GM12878 (cell line): ENCODE results near the gene FAM53B. TPM values are rescaled to one million over a fixed set of nuclear protein-coding genes. Genes with fewer than 3 reads are reported as not detected.

Experiments
- ATAC-seq: fragments of 200-7000 bp; cut with Tn5 transposase; 3 replicates; pipeline ENCODE4 v1.9.1; 2020; ENCODE audit warnings: mild to moderate bottlenecking, moderate library complexity
- BruUV-seq: library from RNA; stranded (reverse); fragments of 400-500 nt; replicated peaks from 2 replicates; lab custom pipeline; 2021; lab: Mats Ljungman, UMichigan
- CTCF ChIA-PET: fragments of 300-600 bp; sonication (Branson Sonifier 250); formaldehyde crosslinking; extraction: SDS; loops from one replicate; lab custom pipeline; 2021; ENCODE audit warnings: inconsistent platforms; lab: Yijun Ruan, JAX
- POLR2A ChIA-PET: fragments of 350-600 bp; formaldehyde crosslinking; extraction: SDS; loops from one replicate; lab custom pipeline; 2021; ENCODE audit warnings: inconsistent platforms; lab: Charles Lee
- RAD21 ChIA-PET: fragments of 300-600 bp; sonication (Branson Sonifier 250); formaldehyde crosslinking; loops from one replicate; lab custom pipeline; 2023; ENCODE audit warnings: antibody characterized with exemption; ENCODE audit not compliant: unreplicated experiment; lab: Charles Lee
- SMC1A ChIA-PET: fragments of 300-600 bp; sonication (Branson Sonifier 250); formaldehyde crosslinking; loops from one replicate; lab custom pipeline; 2023; ENCODE audit not compliant: unreplicated experiment, uncharacterized antibody; lab: Charles Lee
- DNase-seq: peaks from one replicate; pipeline ENCODE4 v3.0.0-alpha.2; 2011; ENCODE audit warnings: low read depth, low spot score
- FAIRE-seq: peaks from 3 replicates; lab custom pipeline; 2011; peaks lifted over from hg19 to GRCh38; lab: Jason Lieb, UNC
- H2AFZ ChIP-seq: 2 replicates; pipeline ENCODE4 v1.6.0; 2011; ENCODE audit warnings: low read depth, low read length, control low read depth; ENCODE audit not compliant: control insufficient read depth
- H3K27ac ChIP-seq: 2 replicates; pipeline ENCODE4 v1.5.1; 2011; ENCODE audit warnings: control low read depth; ENCODE audit not compliant: control insufficient read depth, insufficient read depth
- H3K27me3 ChIP-seq, 2 experiments: replicated peaks in 1 of 2; 2 replicates each; pipeline versions ENCODE4 v1.6.0 to v1.6.1; 2011; ENCODE audit warnings: low read length in 1 of 2; ENCODE audit not compliant: control insufficient read depth in 2 of 2, insufficient read depth in 2 of 2
- H3K36me3 ChIP-seq, 2 experiments: 2 replicates each; pipeline ENCODE4 v1.5.1; 2011; ENCODE audit warnings: low read length in 1 of 2; ENCODE audit not compliant: control insufficient read depth in 2 of 2, insufficient read depth in 2 of 2
- H3K4me1 ChIP-seq: 2 replicates; pipeline ENCODE4 v1.6.1; 2011; ENCODE audit warnings: mild to moderate bottlenecking, low read length, moderate library complexity, mixed read lengths; ENCODE audit not compliant: control insufficient read depth, insufficient read depth
- H3K4me2 ChIP-seq: 2 replicates; pipeline ENCODE4 v1.6.0; 2011; ENCODE audit warnings: control low read depth; ENCODE audit not compliant: control insufficient read depth, insufficient read depth
- H3K4me3 ChIP-seq: fragments of 200-600 bp; sonication (generic); 2 replicates; pipeline ENCODE4 v1.5.1; 2016
- H3K79me2 ChIP-seq: 2 replicates; pipeline ENCODE4 v1.6.0; 2011; ENCODE audit warnings: low read length; ENCODE audit not compliant: control insufficient read depth, insufficient read depth
- H3K9ac ChIP-seq: 2 replicates; pipeline ENCODE4 v1.8.0; 2011; ENCODE audit warnings: low read length, control low read depth, mixed read lengths; ENCODE audit not compliant: control insufficient read depth, insufficient read depth
- H3K9me3 ChIP-seq: replicated peaks from 3 replicates; pipeline ENCODE4 v1.5.1; 2011; ENCODE audit warnings: mild to moderate bottlenecking, low read length; ENCODE audit not compliant: control insufficient read depth, insufficient read depth
- H4K20me1 ChIP-seq: 2 replicates; pipeline ENCODE4 v1.6.0; 2011; ENCODE audit not compliant: control insufficient read depth, insufficient read depth
- CBX5 ChIP-seq: sonication (generic); IDR thresholded peaks from 2 replicates; pipeline ENCODE4 v1.6.1; 2016; ENCODE audit warnings: low read depth, moderate library complexity, mild to moderate bottlenecking, inconsistent platforms
- CHD2 ChIP-seq: IDR thresholded peaks from 2 replicates; pipeline ENCODE4 v1.6.1; 2011; ENCODE audit warnings: low read depth, low read length, improper control_type of control experiment, borderline replicate concordance
- CHD4 ChIP-seq: fragments of 200-600 bp; sonication (generic); IDR thresholded peaks from 2 replicates; pipeline ENCODE4 v1.6.1; 2016; ENCODE audit warnings: mild to moderate bottlenecking
- FOXM1 ChIP-seq: IDR thresholded peaks from 2 replicates; pipeline ENCODE4 v1.6.1; 2012; ENCODE audit warnings: low read depth, mild to moderate bottlenecking, inconsistent platforms, low read length, moderate library complexity
- GABPA ChIP-seq: IDR thresholded peaks from 2 replicates; pipeline ENCODE4 v1.6.1; 2014; ENCODE audit warnings: antibody characterized with exemption, low read depth, mild to moderate bottlenecking, inconsistent platforms
- HDAC2 ChIP-seq: fragments of 200-600 bp; sonication (generic); IDR thresholded peaks from 2 replicates; pipeline ENCODE4 v1.6.1; 2017
- MAX ChIP-seq: IDR thresholded peaks from 2 replicates; pipeline ENCODE4 v1.6.1; 2012; ENCODE audit warnings: low read depth, low read length, improper control_type of control experiment
- NBN ChIP-seq: fragments of 450-650 bp; IDR thresholded peaks from 2 replicates; pipeline ENCODE4 v1.6.1; 2016
- NR2C1 ChIP-seq: fragments of 450-650 bp; IDR thresholded peaks from 2 replicates; pipeline ENCODE4 v1.6.1; 2017; ENCODE audit warnings: antibody characterized with exemption, mild to moderate bottlenecking, moderate library complexity
- NR2F1 ChIP-seq: fragments of 450-650 bp; conservative IDR thresholded peaks from 2 replicates; pipeline ENCODE4 v1.6.1; 2017; ENCODE audit warnings: mild to moderate bottlenecking
- RB1 ChIP-seq: fragments of 450-650 bp; formaldehyde crosslinking; IDR thresholded peaks from 2 replicates; pipeline ENCODE4 v1.6.1; 2017; ENCODE audit warnings: mild to moderate bottlenecking, borderline replicate concordance
- RELB ChIP-seq: fragments of 450-650 bp; IDR thresholded peaks from 2 replicates; pipeline ENCODE4 v1.6.1; 2017; ENCODE audit warnings: low read depth, mild to moderate bottlenecking, moderate library complexity
- SMC3 ChIP-seq: IDR thresholded peaks from 2 replicates; pipeline ENCODE4 v1.6.1; 2011; ENCODE audit warnings: low read length, improper control_type of control experiment, borderline replicate concordance
- SREBF2 ChIP-seq: IDR thresholded peaks from 2 replicates; pipeline ENCODE4 v1.6.1; 2012; ENCODE audit warnings: mild to moderate bottlenecking, low read length
- SUZ12 ChIP-seq: fragments of 200-600 bp; sonication (generic); IDR thresholded peaks from one replicate; pipeline ENCODE4 v1.6.1; 2018; ENCODE audit warnings: antibody characterized with exemption, mild to moderate bottlenecking; ENCODE audit not compliant: unreplicated experiment
- ZBTB11 ChIP-seq: fragments of 450-650 bp; formaldehyde crosslinking; IDR thresholded peaks from 2 replicates; pipeline ENCODE4 v1.5.0; 2022; ENCODE audit warnings: mild to moderate bottlenecking, missing genetic modification characterization
- ZNF24 ChIP-seq: fragments of 450-650 bp; IDR thresholded peaks from 2 replicates; pipeline ENCODE4 v1.6.1; 2017; ENCODE audit warnings: antibody characterized with exemption, mild to moderate bottlenecking
- ZZZ3 ChIP-seq: IDR thresholded peaks from 2 replicates; pipeline ENCODE4 v1.6.1; 2011; ENCODE audit warnings: low read depth; ENCODE audit not compliant: control insufficient read depth, insufficient read length
- WGBS: methylation state at CpG from one replicate; pipeline ENCODE4 v1.1.6; 2016; ENCODE audit warnings: low lambda C conversion rate; ENCODE audit not compliant: insufficient replicate concordance, insufficient coverage; ENCODE audit errors: missing lambda C conversion rate; 5-methylcytosine and 5-hydroxymethylcytosine counted together
- in situ Hi-C: fragments of 300-500 bp; cut with MboI; formaldehyde crosslinking; loops from 9 replicates; pipeline ENCODE4 v1.14.3; 2018; ENCODE audit warnings: mixed read lengths
- intact Hi-C: fragments of 100-400 bp; cut with micrococcal nuclease; formaldehyde crosslinking; loops from one replicate; pipeline ENCODE4 v1.14.2; 2022; ENCODE audit not compliant: unreplicated experiment
- polyA plus RNA-seq, 11 experiments: library from polyadenylated mRNA; depleted of rRNA in 4 of 11; unstranded in 6 of 11; stranded (reverse) in 5 of 11; fragments of >200 nt; fragmentation: Nextera tagmentation in 4 of 11; fragmentation: Illumina TruSeq in 1 of 11; extraction: Ambion mirVana in 4 of 11; extraction: Trizol in 1 of 11; gene quantifications; 1 replicate in 1 of 11; 2 replicates in 10 of 11; pipeline versions ENCODE4 v1.2.1 to v1.2.3, GENCODE V29; 2011 to 2016; ENCODE audit warnings: inconsistent platforms in 2 of 11, missing spikeins in 2 of 11, low read depth in 1 of 11
- total RNA-seq, 4 experiments: library from RNA; depleted of rRNA in 3 of 4; stranded (reverse); fragments of >200 nt in 3 of 4; fragmentation: Illumina TruSeq in 1 of 4; extraction: Trizol in 1 of 4; gene quantifications; 2 replicates each; pipeline versions ENCODE4 v1.2.1 to v1.2.3, GENCODE V29; 2013 to 2021

FAM53B gene
- total and polyA plus RNA-seq, 10 of the 15 experiments (the other 5 are each of a cell fraction or from before 2014, with no cell fraction given), result 0.05 to 26.3 (median 8.1) TPM

DNA sequence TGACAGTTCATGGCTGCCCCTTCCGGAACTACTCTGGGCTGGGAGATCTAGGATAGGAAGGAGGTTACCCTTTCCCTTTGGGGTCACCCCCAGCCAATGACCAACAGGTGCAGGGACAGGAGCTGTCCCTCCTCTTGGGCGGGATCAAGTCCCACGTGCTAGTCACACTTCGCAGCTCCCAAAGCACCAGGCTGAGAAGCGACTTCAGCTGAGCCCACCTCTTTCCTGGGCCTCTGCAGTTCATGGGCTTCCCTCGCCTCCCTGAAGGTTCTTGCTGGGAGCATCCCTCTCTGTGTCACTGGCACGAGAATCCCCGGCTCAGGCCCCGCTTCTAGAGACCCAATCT, 115.5 kb downstream of the FAM53B start:
- Histone ChIP-seq H3K4me1 (peaks cover 25% of the 10 kb centered on the region), H2AFZ (no peak overlapping the region), H3K4me3 (no peak overlapping the region), H3K27me3 (no peaks in the 10 kb centered on the region), H3K4me2 (no peak overlapping the region), H4K20me1 (no peaks in the 10 kb centered on the region; the same call in 1 of the 2 replicates), H3K9ac (no peak overlapping the region), H3K79me2 (no peaks in the 10 kb centered on the region; the same call in 1 of the 2 replicates), H3K36me3 (peaks cover 0 to 7% of the 10 kb centered on the region in 2 experiments; a peak in 2 of 4 replicates), H3K27ac (no peak overlapping the region), H3K9me3 (no peaks in the 10 kb centered on the region)
- 88% methylated on average over 8 of the region's 9 CpGs for WGBS
- intact Hi-C loops, result loop anchor here (5.0 kb wide), 2 partner anchors 89 to 114 kb away; partner anchors contain the start of gene FAM53B
- ChIA-PET RAD21 (interaction anchor here (1.2 to 4.4 kb wide), 4 partner anchors 20 to 112 kb away, joined by 3 to 23 read pairs (median 11); no protein-coding TSS in a partner anchor), CTCF (interaction anchor here (5.9 kb wide), 1 partner anchor 112 kb away, joined by 44 read pairs; no protein-coding TSS in a partner anchor), POLR2A (no interaction called here), SMC1A (interaction anchor here (1.1 to 4.0 kb wide), 4 partner anchors 58 to 112 kb away, joined by 3 to 16 read pairs (median 8); no protein-coding TSS in a partner anchor)
- FAIRE-seq (no peak), DNase-seq (no peak), ATAC-seq (no peak)
- no TSS peak for BruUV-seq
- in situ Hi-C loops, result no loop called here
- TF ChIP-seq NBN, result no peak
- no peak for TF ChIP-seq CHD2
- no peak for TF ChIP-seq ZNF24
- no peak for TF ChIP-seq NR2C1
- TF ChIP-seq FOXM1, result no peak
- TF ChIP-seq SUZ12, result no peak
- no peak for TF ChIP-seq RB1
- TF ChIP-seq MAX, result no peak
- TF ChIP-seq HDAC2, result no peak
- no peak for TF ChIP-seq CBX5
- TF ChIP-seq RELB, result no peak
- no peak for TF ChIP-seq ZBTB11
- no peak for TF ChIP-seq GABPA
- TF ChIP-seq SMC3, result no peak
- TF ChIP-seq SREBF2, result no peak
- TF ChIP-seq NR2F1, result no peak
- no peak for TF ChIP-seq CHD4
- no peak for TF ChIP-seq ZZZ3
